ENCODE results near the gene MT1A.

DNA sequence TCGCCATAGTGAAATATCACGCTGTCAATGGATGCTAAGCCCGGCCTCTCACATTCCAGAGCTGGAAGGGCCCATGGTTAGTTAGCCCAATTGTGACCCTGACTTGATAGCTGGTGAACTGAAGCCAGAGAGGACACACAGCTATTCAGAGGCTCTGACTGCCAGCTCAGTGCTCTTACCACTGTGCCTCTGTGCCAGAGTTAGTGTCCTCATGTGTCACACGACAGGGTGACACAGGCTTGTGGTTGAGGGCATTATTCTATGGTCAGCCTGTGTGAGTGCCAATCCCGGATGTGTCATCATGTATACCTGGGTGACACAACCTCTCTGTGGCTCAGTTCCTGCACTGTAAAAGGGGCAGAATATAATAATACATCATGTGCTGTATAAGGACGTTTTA lies 41.4 kb downstream of the MT1A start:
- TF ChIP-seq, protein P1, sequence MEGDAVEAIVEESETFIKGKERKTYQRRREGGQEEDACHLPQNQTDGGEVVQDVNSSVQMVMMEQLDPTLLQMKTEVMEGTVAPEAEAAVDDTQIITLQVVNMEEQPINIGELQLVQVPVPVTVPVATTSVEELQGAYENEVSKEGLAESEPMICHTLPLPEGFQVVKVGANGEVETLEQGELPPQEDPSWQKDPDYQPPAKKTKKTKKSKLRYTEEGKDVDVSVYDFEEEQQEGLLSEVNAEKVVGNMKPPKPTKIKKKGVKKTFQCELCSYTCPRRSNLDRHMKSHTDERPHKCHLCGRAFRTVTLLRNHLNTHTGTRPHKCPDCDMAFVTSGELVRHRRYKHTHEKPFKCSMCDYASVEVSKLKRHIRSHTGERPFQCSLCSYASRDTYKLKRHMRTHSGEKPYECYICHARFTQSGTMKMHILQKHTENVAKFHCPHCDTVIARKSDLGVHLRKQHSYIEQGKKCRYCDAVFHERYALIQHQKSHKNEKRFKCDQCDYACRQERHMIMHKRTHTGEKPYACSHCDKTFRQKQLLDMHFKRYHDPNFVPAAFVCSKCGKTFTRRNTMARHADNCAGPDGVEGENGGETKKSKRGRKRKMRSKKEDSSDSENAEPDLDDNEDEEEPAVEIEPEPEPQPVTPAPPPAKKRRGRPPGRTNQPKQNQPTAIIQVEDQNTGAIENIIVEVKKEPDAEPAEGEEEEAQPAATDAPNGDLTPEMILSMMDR (IDR thresholded peaks at IDR 0.05; ENCODE audit: insufficient read depth, low read length): no peak
- TF ChIP-seq, protein P2, sequence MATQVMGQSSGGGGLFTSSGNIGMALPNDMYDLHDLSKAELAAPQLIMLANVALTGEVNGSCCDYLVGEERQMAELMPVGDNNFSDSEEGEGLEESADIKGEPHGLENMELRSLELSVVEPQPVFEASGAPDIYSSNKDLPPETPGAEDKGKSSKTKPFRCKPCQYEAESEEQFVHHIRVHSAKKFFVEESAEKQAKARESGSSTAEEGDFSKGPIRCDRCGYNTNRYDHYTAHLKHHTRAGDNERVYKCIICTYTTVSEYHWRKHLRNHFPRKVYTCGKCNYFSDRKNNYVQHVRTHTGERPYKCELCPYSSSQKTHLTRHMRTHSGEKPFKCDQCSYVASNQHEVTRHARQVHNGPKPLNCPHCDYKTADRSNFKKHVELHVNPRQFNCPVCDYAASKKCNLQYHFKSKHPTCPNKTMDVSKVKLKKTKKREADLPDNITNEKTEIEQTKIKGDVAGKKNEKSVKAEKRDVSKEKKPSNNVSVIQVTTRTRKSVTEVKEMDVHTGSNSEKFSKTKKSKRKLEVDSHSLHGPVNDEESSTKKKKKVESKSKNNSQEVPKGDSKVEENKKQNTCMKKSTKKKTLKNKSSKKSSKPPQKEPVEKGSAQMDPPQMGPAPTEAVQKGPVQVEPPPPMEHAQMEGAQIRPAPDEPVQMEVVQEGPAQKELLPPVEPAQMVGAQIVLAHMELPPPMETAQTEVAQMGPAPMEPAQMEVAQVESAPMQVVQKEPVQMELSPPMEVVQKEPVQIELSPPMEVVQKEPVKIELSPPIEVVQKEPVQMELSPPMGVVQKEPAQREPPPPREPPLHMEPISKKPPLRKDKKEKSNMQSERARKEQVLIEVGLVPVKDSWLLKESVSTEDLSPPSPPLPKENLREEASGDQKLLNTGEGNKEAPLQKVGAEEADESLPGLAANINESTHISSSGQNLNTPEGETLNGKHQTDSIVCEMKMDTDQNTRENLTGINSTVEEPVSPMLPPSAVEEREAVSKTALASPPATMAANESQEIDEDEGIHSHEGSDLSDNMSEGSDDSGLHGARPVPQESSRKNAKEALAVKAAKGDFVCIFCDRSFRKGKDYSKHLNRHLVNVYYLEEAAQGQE (IDR thresholded peaks at IDR 0.05; ENCODE audit: insufficient replicate concordance, low read depth): no peak
